Measurements from ENCODE around the gene MT1G. TPM values are rescaled to one million over a fixed set of nuclear protein-coding genes. Genes with fewer than 3 reads are reported as not detected.

Gene MT1G
- total RNA-seq, 2 experiments from 2014 or later: not detected

- H3K27ac ChIP-seq (ENCODE audit: low read depth, low read length, poor library complexity, severe bottlenecking): no peak overlapping the region
- H3K9me3 ChIP-seq (ENCODE audit: low read length): no peaks in the 10 kb centered on the region
- CTCF ChIA-PET (ENCODE audit: unreplicated experiment): no interaction called here
- H3K36me3 ChIP-seq (ENCODE audit: insufficient read depth, low read length): no peaks in the 10 kb centered on the region
- H3K4me3 ChIP-seq (ENCODE audit: low read depth, low read length, poor library complexity, severe bottlenecking): no peak overlapping the region
- no peak for DNase-seq (ENCODE audit: low spot score)
- no peak overlapping the region for H3K4me2 ChIP-seq (ENCODE audit: low read length)
- no peaks in the 10 kb centered on the region for H4K20me1 ChIP-seq (ENCODE audit: insufficient read depth, low read length)
- H3K9me2 ChIP-seq (ENCODE audit: insufficient read depth, low read length): no peaks in the 10 kb centered on the region
- intact Hi-C loops (cut with micrococcal nuclease; ENCODE audit: unreplicated experiment): no loop called here
- H3K4me1 ChIP-seq (ENCODE audit: insufficient read depth, low read length, poor library complexity, severe bottlenecking): peaks cover 23% of the 10 kb centered on the region
- TF ChIP-seq EZH2phosphoT487 (IDR thresholded peaks at IDR 0.05; ENCODE audit: borderline replicate concordance, low read depth, low read length) (no peak), CTCF (conservative IDR thresholded peaks at IDR 0.05; ENCODE audit: low read length) (no peak)
- H2AFZ ChIP-seq (ENCODE audit: low read length): no peak overlapping the region
- no peaks in the 10 kb centered on the region for H3K79me2 ChIP-seq (ENCODE audit: insufficient read depth, low read depth, low read length)
- no TSS peak for BruUV-seq (replicated peaks)
- POLR2A ChIA-PET: interaction anchor here (2.9 kb wide), 1 partner anchor 18 kb away, joined by 9 read pairs; no protein-coding TSS in a partner anchor
Measured at GRCh38 chr16:56710181-56710737, 42.4 kb upstream of the MT1G start.

GRCh38 chr16:56709443-56710040 lies 41.7 kb upstream of the MT1G start:
- POLR2A ChIA-PET: interaction anchor here (1.0 to 2.9 kb wide), 2 partner anchors 19 kb away, joined by 3 to 9 read pairs; no protein-coding TSS in a partner anchor
- intact Hi-C loops (cut with micrococcal nuclease; ENCODE audit: unreplicated experiment): no loop called here
- H3K4me1 ChIP-seq (ENCODE audit: insufficient read depth, low read length, poor library complexity, severe bottlenecking): peaks cover 23% of the 10 kb centered on the region
- no peaks in the 10 kb centered on the region for H3K36me3 ChIP-seq (ENCODE audit: insufficient read depth, low read length)
- CTCF ChIA-PET (ENCODE audit: unreplicated experiment): no interaction called here
- no peak for TF ChIP-seq EZH2phosphoT487 (IDR thresholded peaks at IDR 0.05; ENCODE audit: borderline replicate concordance, low read depth, low read length)
- no peak for TF ChIP-seq CTCF (conservative IDR thresholded peaks at IDR 0.05; ENCODE audit: low read length)
- peak overlapping the region; percentile 59; the same call in 1 of the 2 replicates for H3K4me2 ChIP-seq (ENCODE audit: low read length)
- H3K9me2 ChIP-seq (ENCODE audit: insufficient read depth, low read length): no peaks in the 10 kb centered on the region
- peak overlapping the region; percentile 91 for H2AFZ ChIP-seq (ENCODE audit: low read length)
- no peaks in the 10 kb centered on the region for H3K9me3 ChIP-seq (ENCODE audit: low read length)
- H3K4me3 ChIP-seq (ENCODE audit: low read depth, low read length, poor library complexity, severe bottlenecking): peak overlapping the region; percentile 38
- DNase-seq (ENCODE audit: low spot score): no peak
- no peaks in the 10 kb centered on the region for H3K79me2 ChIP-seq (ENCODE audit: insufficient read depth, low read depth, low read length)
- H3K27ac ChIP-seq (ENCODE audit: low read depth, low read length, poor library complexity, severe bottlenecking): peak overlapping the region; percentile 61
- no peaks in the 10 kb centered on the region for H4K20me1 ChIP-seq (ENCODE audit: insufficient read depth, low read length)
- BruUV-seq (replicated peaks): no TSS peak
